Neuronal stem cell (in vitro differentiated cells): ENCODE results near the gene RBPJ.

Source experiments
- DNase-seq: peaks from one replicate; pipeline ENCODE4 v3.0.0-alpha.2; 2013; ENCODE audit warnings: low spot score
- H2AFZ ChIP-seq: one replicate; pipeline ENCODE4 v1.6.1; 2013; ENCODE audit warnings: mild to moderate bottlenecking, low read length, inconsistent platforms
- H2AK5ac ChIP-seq: 2 replicates; pipeline ENCODE4 v1.6.1; 2013; ENCODE audit warnings: low read depth, mild to moderate bottlenecking, inconsistent platforms, low read length, moderate library complexity, mixed read lengths
- H2BK120ac ChIP-seq: 2 replicates; pipeline ENCODE4 v1.6.1; 2013; ENCODE audit warnings: low read depth, mild to moderate bottlenecking, inconsistent platforms, low read length, moderate library complexity, mixed read lengths
- H2BK12ac ChIP-seq: one replicate; pipeline ENCODE4 v1.6.1; 2013; ENCODE audit warnings: low read length, inconsistent platforms
- H2BK15ac ChIP-seq: 2 replicates; pipeline ENCODE4 v1.6.1; 2013; ENCODE audit warnings: mild to moderate bottlenecking, low read length, inconsistent platforms, mixed read lengths
- H2BK5ac ChIP-seq: one replicate; pipeline ENCODE4 v1.6.1; 2013; ENCODE audit warnings: inconsistent platforms, mild to moderate bottlenecking, low read length, moderate library complexity
- H3K14ac ChIP-seq: one replicate; pipeline ENCODE4 v1.6.1; 2013; ENCODE audit warnings: low read length, inconsistent platforms
- H3K18ac ChIP-seq: 2 replicates; pipeline ENCODE4 v1.6.1; 2013; ENCODE audit warnings: low read length, inconsistent platforms
- H3K23ac ChIP-seq: 2 replicates; pipeline ENCODE4 v1.6.1; 2013; ENCODE audit warnings: low read depth, mild to moderate bottlenecking, mixed read lengths, low read length, inconsistent platforms; ENCODE audit not compliant: poor library complexity
- H3K27ac ChIP-seq: replicated peaks from 3 replicates; pipeline ENCODE4 v1.5.1; 2013; ENCODE audit warnings: low read length, inconsistent platforms
- H3K27me3 ChIP-seq, 3 experiments: 2 replicates each; pipeline ENCODE4 v1.6.1; 2013; ENCODE audit warnings: low read length in 3 of 3, mild to moderate bottlenecking in 2 of 3, inconsistent platforms in 1 of 3, low read depth in 1 of 3, mixed read lengths in 1 of 3, moderate library complexity in 1 of 3; ENCODE audit not compliant: control insufficient read depth in 3 of 3, insufficient read depth in 3 of 3
- H3K36me3 ChIP-seq, 2 donors: replicated peaks in 1 of 2; 2 replicates each; pipeline ENCODE4 v1.6.1; 2013; ENCODE audit warnings: low read length in 2 of 2; ENCODE audit not compliant: control insufficient read depth in 2 of 2, insufficient read depth in 2 of 2
- H3K4ac ChIP-seq: 2 replicates; pipeline ENCODE4 v1.6.1; 2013; ENCODE audit warnings: inconsistent platforms, mild to moderate bottlenecking, low read length, moderate library complexity
- H3K4me1 ChIP-seq, 2 donors: 1 replicate in 1 of 2; 2 replicates in 1 of 2; pipeline ENCODE4 v1.6.1; 2013; ENCODE audit warnings: low read length in 2 of 2, low read depth in 1 of 2; ENCODE audit not compliant: control insufficient read depth in 2 of 2, insufficient read depth in 1 of 2
- H3K4me2 ChIP-seq: one replicate; pipeline ENCODE4 v1.6.1; 2013; ENCODE audit warnings: mild to moderate bottlenecking, low read length, inconsistent platforms; ENCODE audit not compliant: insufficient read depth, poor library complexity, severe bottlenecking
- H3K4me3 ChIP-seq, 2 donors: 2 replicates each; pipeline ENCODE4 v1.5.1; 2013; ENCODE audit warnings: low read length in 2 of 2, mild to moderate bottlenecking in 2 of 2, inconsistent platforms in 1 of 2, moderate library complexity in 1 of 2
- H3K79me1 ChIP-seq: one replicate; pipeline ENCODE4 v1.6.1; 2013; ENCODE audit warnings: low read depth, mild to moderate bottlenecking, inconsistent platforms, low read length, moderate library complexity
- H3K9ac ChIP-seq: one replicate; pipeline ENCODE4 v1.6.1; 2013; ENCODE audit warnings: mild to moderate bottlenecking, low read depth, low read length, inconsistent platforms; ENCODE audit not compliant: poor library complexity
- H3K9me3 ChIP-seq, 2 donors: replicated peaks in 1 of 2; 2 replicates each; pipeline versions ENCODE3 to v1.6.1; 2013; ENCODE audit warnings: low read length in 2 of 2, mild to moderate bottlenecking in 2 of 2, inconsistent platforms in 1 of 2, low read depth in 1 of 2, mixed read lengths in 1 of 2, moderate library complexity in 1 of 2; ENCODE audit not compliant: control insufficient read depth in 2 of 2, insufficient read depth in 1 of 2
- H4K8ac ChIP-seq: one replicate; pipeline ENCODE4 v1.6.1; 2013; ENCODE audit warnings: low read depth, mild to moderate bottlenecking, inconsistent platforms, low read length, moderate library complexity
- H4K91ac ChIP-seq: one replicate; pipeline ENCODE4 v1.6.1; 2013; ENCODE audit warnings: low read length, low read depth, mild to moderate bottlenecking, inconsistent platforms; ENCODE audit not compliant: poor library complexity
- WGBS, 2 donors: extraction: QIAGEN DNeasy Blood & Tissue Kit; methylation state at CpG; one replicate each; pipeline ENCODE4 v1.1.7; 2013; ENCODE audit warnings: missing lambda C conversion rate in 2 of 2, mixed read lengths in 1 of 2; ENCODE audit not compliant: insufficient read length in 2 of 2, insufficient replicate concordance in 1 of 2; ENCODE audit errors: extremely low coverage in 2 of 2; 5-methylcytosine and 5-hydroxymethylcytosine counted together

RBPJ gene

GRCh38 chr4:26404743-26405206 lies 84.0 kb downstream of the RBPJ start:
- no peak overlapping the region for H3K14ac ChIP-seq
- no peak overlapping the region for H4K91ac ChIP-seq
- no peak overlapping the region for H2AK5ac ChIP-seq
- no peak overlapping the region for H3K4ac ChIP-seq
- no peaks in the 10 kb centered on the region for H3K27me3 ChIP-seq
- no peak overlapping the region for H2BK5ac ChIP-seq
- H3K4me3 ChIP-seq: no peak overlapping the region
- H3K27ac ChIP-seq: no peak overlapping the region
- no peak overlapping the region for H3K23ac ChIP-seq
- no peak for DNase-seq
- no peak overlapping the region for H3K9ac ChIP-seq
- no peaks in the 10 kb centered on the region for H3K79me1 ChIP-seq
- peaks cover 3 to 34% of the 10 kb centered on the region in 2 donors for H3K9me3 ChIP-seq
- no peak overlapping the region for H2AFZ ChIP-seq
- no peak overlapping the region for H2BK120ac ChIP-seq
- H2BK12ac ChIP-seq: no peak overlapping the region
- H2BK15ac ChIP-seq: no peak overlapping the region
- WGBS, 2 donors: no CpG with 5 or more reads among the region's 3 CpGs
- H3K18ac ChIP-seq: no peak overlapping the region
- no peaks in the 10 kb centered on the region for H3K4me1 ChIP-seq
- peaks cover 6 to 73% of the 10 kb centered on the region in 2 donors for H3K36me3 ChIP-seq
- no peak overlapping the region for H4K8ac ChIP-seq
- no peak overlapping the region for H3K4me2 ChIP-seq

- WGBS, 2 donors: no CpG with 5 or more reads among the region's 4 CpGs
- no peaks in the 10 kb centered on the region for H3K79me1 ChIP-seq
- H3K4me1 ChIP-seq: no peaks in the 10 kb centered on the region
- no peak overlapping the region for H2AFZ ChIP-seq
- H4K91ac ChIP-seq: no peak overlapping the region
- peaks cover 8 to 65% of the 10 kb centered on the region in 2 donors for H3K36me3 ChIP-seq
- H3K9ac ChIP-seq: no peak overlapping the region
- no peak overlapping the region for H2BK5ac ChIP-seq
- H3K18ac ChIP-seq: no peak overlapping the region
- no peaks in the 10 kb centered on the region for H3K27me3 ChIP-seq
- H4K8ac ChIP-seq: no peak overlapping the region
- H3K27ac ChIP-seq: no peak overlapping the region
- no peak overlapping the region for H3K23ac ChIP-seq
- no peak overlapping the region for H2BK15ac ChIP-seq
- no peak overlapping the region for H3K4ac ChIP-seq
- H2BK120ac ChIP-seq: no peak overlapping the region
- H3K4me3 ChIP-seq: no peak overlapping the region
- DNase-seq: no peak
- no peak overlapping the region for H2AK5ac ChIP-seq
- no peak overlapping the region for H3K4me2 ChIP-seq
- H3K9me3 ChIP-seq: peaks cover 3 to 34% of the 10 kb centered on the region in 2 donors
- no peak overlapping the region for H2BK12ac ChIP-seq
- no peak overlapping the region for H3K14ac ChIP-seq
These were observed 85.6 kb downstream of the RBPJ start for GRCh38 chr4:26406346-26406975.

GRCh38 chr4:26407476-26407875 lies 86.7 kb downstream of the RBPJ start:
- Histone ChIP-seq H3K27me3 (no peaks in the 10 kb centered on the region), H3K4me2 (no peak overlapping the region), H4K91ac (no peak overlapping the region), H2BK15ac (no peak overlapping the region), H2BK12ac (no peak overlapping the region), H3K4ac (no peak overlapping the region), H2BK5ac (no peak overlapping the region), H3K9me3 (peaks cover 3 to 34% of the 10 kb centered on the region in 2 donors), H3K14ac (no peak overlapping the region), H2AFZ (no peak overlapping the region), H3K9ac (no peak overlapping the region), H3K4me1 (no peaks in the 10 kb centered on the region), H4K8ac (no peak overlapping the region), H3K27ac (no peak overlapping the region), H2BK120ac (no peak overlapping the region), H3K18ac (no peak overlapping the region), H3K4me3 (no peak overlapping the region), H3K79me1 (no peaks in the 10 kb centered on the region), H2AK5ac (no peak overlapping the region), H3K36me3 (peaks cover 8 to 66% of the 10 kb centered on the region in 2 donors), H3K23ac (no peak overlapping the region)
- no peak for DNase-seq
- no CpG with 5 or more reads among the region's 1 CpG for WGBS, 2 donors

GRCh38 chr4:26410385-26411293 lies 89.8 kb downstream of the RBPJ start:
- Histone ChIP-seq H3K14ac (no peak overlapping the region), H2AK5ac (no peak overlapping the region), H2BK12ac (no peak overlapping the region), H3K79me1 (no peaks in the 10 kb centered on the region), H3K9me3 (peaks cover 3 to 23% of the 10 kb centered on the region in 2 donors), H3K4me2 (no peak overlapping the region), H2BK15ac (no peak overlapping the region), H4K8ac (no peak overlapping the region), H3K23ac (no peak overlapping the region), H3K4me1 (no peaks in the 10 kb centered on the region), H2AFZ (no peak overlapping the region), H3K18ac (no peak overlapping the region), H2BK5ac (no peak overlapping the region), H3K9ac (no peak overlapping the region), H4K91ac (no peak overlapping the region), H3K27me3 (no peaks in the 10 kb centered on the region), H3K27ac (no peak overlapping the region), H3K4me3 (no peak overlapping the region), H3K4ac (no peak overlapping the region), H3K36me3 (peaks cover 8 to 70% of the 10 kb centered on the region in 2 donors), H2BK120ac (no peak overlapping the region)
- DNase-seq: peak; percentile 21
- WGBS, 2 donors: no CpG with 5 or more reads among the region's 2 CpGs
